GM12873 (cell line): ENCODE measurements around the gene TMEM52.

ENCODE experiments used
- CTCF ChIP-seq: IDR thresholded peaks from 2 replicates; pipeline ENCODE4 v1.5.1; 2012; ENCODE audit warnings: low read depth, mild to moderate bottlenecking, moderate library complexity, low read length, control low read depth; ENCODE audit not compliant: insufficient read depth; ENCODE audit errors: missing control alignments

TMEM52 gene

GRCh38 chr1:1947493-1947892 lies 28.4 kb upstream of the TMEM52 start:
- TF ChIP-seq CTCF = no peak

DNA sequence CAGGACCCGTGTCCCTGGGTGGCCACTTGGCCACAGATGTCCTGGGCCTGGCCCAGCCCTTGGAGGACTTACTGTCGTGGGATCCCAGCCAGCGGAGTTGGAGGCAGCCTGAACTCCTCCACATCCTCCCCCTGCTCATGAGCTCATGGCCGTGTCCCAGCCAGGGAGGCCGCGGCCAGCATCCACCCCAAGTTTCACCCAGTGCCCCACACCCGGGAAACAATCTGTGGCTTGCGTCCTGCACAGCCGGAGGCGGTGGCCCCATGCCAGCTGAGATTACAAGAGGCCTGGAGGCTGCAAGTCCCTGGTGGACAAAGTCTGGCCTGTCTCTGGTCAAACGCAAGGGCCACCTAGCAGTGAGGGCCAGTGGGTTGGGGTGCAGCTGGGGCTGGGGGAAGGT lies 27.5 kb upstream of the TMEM52 start:
- no peak for TF ChIP-seq CTCF

GRCh38 chr1:1945782-1946393 lies 26.8 kb upstream of the TMEM52 start:
- TF ChIP-seq CTCF = no peak

DNA sequence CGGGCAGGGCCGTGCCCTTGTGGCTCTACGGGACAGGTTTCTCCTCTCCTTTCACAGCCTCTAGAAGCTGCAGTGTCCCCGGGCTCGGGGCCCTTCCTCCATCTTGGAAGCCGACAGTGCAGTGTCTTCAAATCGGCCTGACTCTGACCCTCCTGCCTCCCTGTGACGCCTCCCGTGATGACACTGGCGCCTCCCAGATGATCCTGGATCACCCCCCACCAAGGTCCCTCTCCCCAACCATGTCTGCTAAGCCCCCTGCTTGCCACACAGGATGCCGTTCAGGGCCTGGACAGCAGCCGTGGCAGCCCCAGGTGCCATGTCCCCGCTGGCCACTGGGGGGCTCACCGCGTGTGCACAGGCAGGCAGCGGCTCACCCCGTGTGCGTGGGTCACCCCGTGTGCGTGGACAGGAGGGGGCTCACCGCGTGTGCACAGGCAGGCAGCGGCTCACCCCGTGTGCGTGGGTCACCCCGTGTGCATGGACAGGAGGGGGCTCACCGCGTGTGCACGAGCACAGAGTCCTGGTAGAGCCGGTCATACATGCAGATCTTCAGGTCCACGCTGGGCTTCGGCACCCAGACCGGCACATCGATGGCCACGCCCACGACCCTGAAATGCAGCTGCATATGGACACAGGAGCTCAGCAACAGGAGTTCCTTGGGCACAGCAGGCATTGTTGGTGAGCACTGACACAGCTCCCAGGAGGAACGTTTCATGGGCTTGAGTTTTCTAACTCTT lies 24.9 kb upstream of the TMEM52 start:
- peak; percentile 83 for TF ChIP-seq CTCF

- TF ChIP-seq CTCF = no peak
These were observed 23.9 kb upstream of the TMEM52 start for GRCh38 chr1:1942753-1943656.

DNA sequence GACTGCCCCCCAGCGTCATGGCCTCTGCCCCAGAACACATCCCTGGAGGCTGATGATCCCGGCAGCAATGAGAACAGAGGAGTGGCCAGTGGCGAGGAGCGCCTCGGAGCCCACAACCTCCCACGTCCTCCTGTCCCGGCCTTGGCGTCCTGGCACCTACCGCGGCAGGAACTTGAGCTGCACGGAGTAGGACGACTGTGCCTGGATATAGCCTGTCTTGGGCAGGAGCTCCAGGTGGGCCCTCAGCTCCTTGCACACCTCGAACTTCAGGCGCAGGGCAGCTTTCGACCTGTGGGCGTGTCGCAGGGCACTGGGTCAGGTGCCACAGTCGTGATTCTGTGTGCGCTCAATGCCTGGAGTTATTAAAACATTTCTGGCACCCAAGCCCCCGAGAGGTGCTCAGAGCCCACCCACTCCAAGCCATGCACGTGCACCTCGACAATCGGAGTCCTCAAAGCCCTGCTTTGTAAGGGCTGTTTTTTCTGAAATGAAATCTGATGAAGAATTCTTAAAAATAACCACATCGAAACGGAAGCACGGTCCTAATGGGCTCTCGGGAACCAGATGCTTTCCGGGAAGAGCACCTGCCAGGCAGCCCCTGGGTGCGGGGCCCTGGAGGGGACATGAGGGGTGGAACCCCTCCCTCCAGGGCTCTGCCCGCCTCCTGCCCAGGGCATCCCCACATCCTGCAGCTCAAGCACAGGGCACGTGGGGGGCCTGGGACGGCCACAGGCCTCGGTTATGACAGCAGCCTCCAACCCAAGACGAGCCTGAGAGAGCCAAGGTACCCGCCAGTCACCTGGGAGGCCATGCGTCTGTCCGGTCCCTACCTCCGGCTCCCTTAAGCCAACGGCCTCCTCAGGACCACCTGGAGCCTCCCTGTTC lies 23.0 kb upstream of the TMEM52 start:
- no peak for TF ChIP-seq CTCF
